Hepatocyte (in vitro differentiated cells): Measurements from ENCODE around the gene VASN. TPM values are rescaled to one million over a fixed set of nuclear protein-coding genes. Genes with fewer than 3 reads are reported as not detected.

Experiments
- DNase-seq: peaks from one replicate; pipeline ENCODE4 v3.0.0-alpha.2; 2016; ENCODE audit warnings: low spot score
- H2AFZ ChIP-seq: fragments of 200-600 bp; sonication (generic); 2 replicates; pipeline ENCODE4 v1.6.0; 2016; ENCODE audit warnings: antibody characterized with exemption, mild to moderate bottlenecking
- H3K27ac ChIP-seq: fragments of 200-600 bp; sonication (generic); 2 replicates; pipeline ENCODE4 v1.5.1; 2016; ENCODE audit warnings: mild to moderate bottlenecking
- H3K27me3 ChIP-seq: fragments of 200-600 bp; sonication (generic); 2 replicates; pipeline ENCODE4 v1.6.1; 2016
- H3K36me3 ChIP-seq: fragments of 200-600 bp; sonication (generic); replicated peaks from 2 replicates; pipeline ENCODE4 v1.5.1; 2016; ENCODE audit warnings: low read depth; ENCODE audit not compliant: insufficient read depth
- H3K4me1 ChIP-seq: fragments of 200-600 bp; sonication (generic); 2 replicates; pipeline ENCODE4 v1.5.1; 2016; ENCODE audit warnings: mild to moderate bottlenecking, moderate library complexity; ENCODE audit not compliant: insufficient read depth
- H3K4me2 ChIP-seq: fragments of 200-600 bp; sonication (generic); 2 replicates; pipeline ENCODE4 v1.6.0; 2016
- H3K4me3 ChIP-seq: fragments of 200-600 bp; sonication (generic); 2 replicates; pipeline ENCODE4 v1.5.1; 2016; ENCODE audit warnings: mild to moderate bottlenecking
- H3K79me2 ChIP-seq: fragments of 200-600 bp; sonication (generic); 2 replicates; pipeline ENCODE4 v1.6.0; 2017; ENCODE audit warnings: mild to moderate bottlenecking
- H3K9me2 ChIP-seq: fragments of 200-600 bp; sonication (generic); replicated peaks from 2 replicates; pipeline ENCODE4 v1.6.0; 2017; ENCODE audit warnings: mild to moderate bottlenecking; ENCODE audit not compliant: insufficient read depth
- H3K9me3 ChIP-seq: fragments of 200-600 bp; sonication (generic); 2 replicates; pipeline ENCODE4 v1.5.1; 2016; ENCODE audit warnings: low read depth, mild to moderate bottlenecking
- H4K20me1 ChIP-seq: fragments of 200-600 bp; sonication (generic); 2 replicates; pipeline ENCODE4 v1.6.0; 2016; ENCODE audit warnings: mild to moderate bottlenecking; ENCODE audit not compliant: insufficient read depth, poor library complexity, severe bottlenecking
- EZH2 ChIP-seq: fragments of 200-600 bp; sonication (generic); IDR thresholded peaks from 2 replicates; pipeline ENCODE4 v1.6.1; 2016; ENCODE audit warnings: antibody characterized with exemption, mild to moderate bottlenecking, borderline replicate concordance
- EZH2phosphoT487 ChIP-seq: fragments of 200-600 bp; sonication (generic); IDR thresholded peaks from one replicate; pipeline ENCODE4 v1.6.1; 2018; ENCODE audit warnings: antibody characterized with exemption, mild to moderate bottlenecking, low read depth, moderate library complexity; ENCODE audit not compliant: unreplicated experiment, severe bottlenecking
- WGBS: methylation state at CpG from one replicate; pipeline ENCODE4 v1.1.6; 2016; ENCODE audit warnings: low lambda C conversion rate; ENCODE audit errors: missing lambda C conversion rate; 5-methylcytosine and 5-hydroxymethylcytosine counted together
- polyA plus RNA-seq: library from polyadenylated mRNA; unstranded; fragments of >200 nt; fragmentation: Nextera tagmentation; extraction: Ambion mirVana; gene quantifications from 2 replicates; pipeline ENCODE4 v1.2.1, GENCODE V29; 2016
- total RNA-seq: library from RNA; depleted of rRNA; stranded (reverse); fragments of >200 nt; gene quantifications from 2 replicates; pipeline ENCODE4 v1.2.3, GENCODE V29; 2014
- TF ChIP-seq, protein P1 (sequence below): fragments of 200-600 bp; sonication (generic); IDR thresholded peaks from 2 replicates; pipeline ENCODE4 v1.5.1; 2016; ENCODE audit warnings: antibody characterized with exemption, mild to moderate bottlenecking; ENCODE audit not compliant: poor library complexity

Gene VASN
- total and polyA plus RNA-seq, 2 experiments from 2014 or later = 12.1 to 64.2 TPM

DNA sequence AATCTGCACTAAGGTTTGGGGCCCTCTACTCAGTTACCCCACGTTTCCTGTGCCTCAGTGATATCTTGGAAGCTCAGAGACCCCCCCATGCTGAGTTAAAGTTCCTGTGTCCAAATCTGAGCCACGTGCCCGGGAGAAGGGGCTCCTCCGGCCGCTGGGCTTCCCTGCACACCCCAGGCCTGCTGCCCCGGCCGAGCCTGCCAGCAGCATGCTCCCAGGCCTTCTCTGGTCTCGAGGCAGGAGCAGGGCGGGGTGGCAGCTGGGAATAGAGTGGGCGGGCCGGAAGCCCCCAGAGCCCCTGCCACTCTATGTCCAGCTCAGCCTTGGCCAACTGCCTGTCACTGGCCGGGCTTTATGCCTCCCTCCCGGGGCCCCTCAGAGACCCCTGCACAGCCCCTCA lies 5.6 kb upstream of the VASN start:
- 96% methylated on average over 11 of the region's 13 CpGs for WGBS
- no peak overlapping the region for H3K4me2 ChIP-seq
- H3K9me3 ChIP-seq = no peaks in the 10 kb centered on the region
- no peak overlapping the region for H3K27ac ChIP-seq
- H3K36me3 ChIP-seq = no peaks in the 10 kb centered on the region
- H3K4me3 ChIP-seq = no peak overlapping the region
- H2AFZ ChIP-seq = no peak overlapping the region
- no peak for DNase-seq
- TF ChIP-seq EZH2phosphoT487 = no peak
- TF ChIP-seq, protein P1, sequence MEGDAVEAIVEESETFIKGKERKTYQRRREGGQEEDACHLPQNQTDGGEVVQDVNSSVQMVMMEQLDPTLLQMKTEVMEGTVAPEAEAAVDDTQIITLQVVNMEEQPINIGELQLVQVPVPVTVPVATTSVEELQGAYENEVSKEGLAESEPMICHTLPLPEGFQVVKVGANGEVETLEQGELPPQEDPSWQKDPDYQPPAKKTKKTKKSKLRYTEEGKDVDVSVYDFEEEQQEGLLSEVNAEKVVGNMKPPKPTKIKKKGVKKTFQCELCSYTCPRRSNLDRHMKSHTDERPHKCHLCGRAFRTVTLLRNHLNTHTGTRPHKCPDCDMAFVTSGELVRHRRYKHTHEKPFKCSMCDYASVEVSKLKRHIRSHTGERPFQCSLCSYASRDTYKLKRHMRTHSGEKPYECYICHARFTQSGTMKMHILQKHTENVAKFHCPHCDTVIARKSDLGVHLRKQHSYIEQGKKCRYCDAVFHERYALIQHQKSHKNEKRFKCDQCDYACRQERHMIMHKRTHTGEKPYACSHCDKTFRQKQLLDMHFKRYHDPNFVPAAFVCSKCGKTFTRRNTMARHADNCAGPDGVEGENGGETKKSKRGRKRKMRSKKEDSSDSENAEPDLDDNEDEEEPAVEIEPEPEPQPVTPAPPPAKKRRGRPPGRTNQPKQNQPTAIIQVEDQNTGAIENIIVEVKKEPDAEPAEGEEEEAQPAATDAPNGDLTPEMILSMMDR = no peak
- no peak for TF ChIP-seq EZH2
- H3K4me1 ChIP-seq = peaks cover 3% of the 10 kb centered on the region
- no peaks in the 10 kb centered on the region for H3K9me2 ChIP-seq
- H4K20me1 ChIP-seq = no peaks in the 10 kb centered on the region
- H3K79me2 ChIP-seq = no peaks in the 10 kb centered on the region
- no peaks in the 10 kb centered on the region for H3K27me3 ChIP-seq

DNA sequence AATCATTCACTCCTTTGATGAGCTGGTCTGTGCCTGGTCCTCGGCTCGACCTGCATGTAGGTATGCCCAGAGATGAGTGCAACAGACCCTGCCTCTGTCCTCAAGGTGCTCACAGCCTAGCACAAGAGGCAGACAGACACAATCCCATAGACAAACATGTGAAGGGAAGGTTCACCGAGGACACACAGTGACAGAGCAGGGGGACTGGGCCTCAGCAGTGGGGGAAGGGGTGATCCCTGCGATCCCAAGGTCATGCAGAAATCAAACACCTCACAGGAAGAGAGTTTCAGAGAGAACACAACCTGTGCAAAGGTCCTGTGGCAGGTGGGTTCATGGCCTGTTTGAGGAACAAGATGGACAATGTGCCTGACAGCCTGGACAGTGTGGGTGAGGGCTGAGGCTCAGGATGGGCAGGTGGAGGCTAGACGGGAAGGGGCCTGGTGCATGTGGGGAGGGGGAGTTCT lies 4.2 kb upstream of the VASN start:
- TF ChIP-seq EZH2 = no peak
- TF ChIP-seq, protein P1 = no peak
- TF ChIP-seq EZH2phosphoT487 = no peak
- no peak overlapping the region for H3K4me3 ChIP-seq
- WGBS = 96% methylated on average over 5 of the region's 5 CpGs
- H3K4me2 ChIP-seq = no peak overlapping the region
- H3K36me3 ChIP-seq = no peaks in the 10 kb centered on the region
- no peak overlapping the region for H2AFZ ChIP-seq
- peaks cover 11% of the 10 kb centered on the region for H3K4me1 ChIP-seq
- peaks cover 5% of the 10 kb centered on the region for H3K79me2 ChIP-seq
- no peak for DNase-seq
- no peaks in the 10 kb centered on the region for H3K9me3 ChIP-seq
- H3K9me2 ChIP-seq = no peaks in the 10 kb centered on the region
- H3K27me3 ChIP-seq = no peaks in the 10 kb centered on the region
- H4K20me1 ChIP-seq = peaks cover 4% of the 10 kb centered on the region
- H3K27ac ChIP-seq = no peak overlapping the region

DNA sequence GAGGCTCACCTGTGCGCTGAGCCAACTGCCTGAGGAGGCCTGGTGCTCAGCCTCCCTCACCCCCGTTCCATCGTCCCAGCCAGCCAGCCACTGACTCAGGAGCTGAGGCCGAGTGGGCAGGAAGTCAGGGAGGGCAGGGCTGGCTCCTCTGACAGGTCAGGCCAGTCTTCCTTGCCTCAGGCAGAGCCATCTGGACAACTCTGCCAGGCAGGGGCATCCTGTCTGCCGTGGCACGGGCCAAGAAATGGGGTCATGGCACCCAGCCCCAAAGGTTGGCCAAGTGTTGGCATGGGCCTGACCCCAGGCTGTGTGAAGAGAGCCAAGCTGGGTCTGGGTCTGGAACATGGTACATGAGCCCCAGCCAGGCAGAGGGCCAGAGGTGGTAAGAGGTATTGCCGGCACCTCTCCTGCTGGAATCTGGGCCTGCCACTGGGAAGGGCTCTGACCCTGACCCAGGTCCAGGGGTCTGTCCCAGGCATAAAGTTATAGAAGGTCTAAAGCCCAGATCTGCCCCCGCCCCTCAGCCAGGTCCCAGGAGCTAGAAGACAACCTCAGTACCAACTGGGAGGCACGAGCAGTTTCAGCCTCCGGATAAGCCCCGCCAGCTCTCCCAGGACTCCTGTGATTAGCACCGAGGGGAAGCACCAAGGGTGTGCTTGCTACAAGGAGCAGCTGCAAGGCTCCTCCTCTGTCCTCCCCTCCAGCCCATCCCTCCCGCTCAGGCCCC lies 2.5 kb upstream of the VASN start:
- H3K9me2 ChIP-seq = no peaks in the 10 kb centered on the region
- TF ChIP-seq EZH2phosphoT487 (no peak), EZH2 (no peak)
- TF ChIP-seq, protein P1 = no peak
- H3K27me3 ChIP-seq = no peaks in the 10 kb centered on the region
- H3K36me3 ChIP-seq = no peaks in the 10 kb centered on the region
- peaks cover 19% of the 10 kb centered on the region for H3K79me2 ChIP-seq
- peaks cover 16% of the 10 kb centered on the region for H4K20me1 ChIP-seq
- no peaks in the 10 kb centered on the region for H3K9me3 ChIP-seq
- peaks cover 24% of the 10 kb centered on the region for H3K4me1 ChIP-seq
- DNase-seq = no peak
- no peak overlapping the region for H3K4me2 ChIP-seq
- 83% methylated on average over 13 of the region's 13 CpGs for WGBS
- H2AFZ ChIP-seq = no peak overlapping the region
- H3K4me3 ChIP-seq = no peak overlapping the region
- H3K27ac ChIP-seq = no peak overlapping the region
